PFSK-1 (cell line): ENCODE results near the gene RPH3AL.

ENCODE experiments used
- FOXP2 ChIP-seq: optimal IDR thresholded peaks from 2 replicates; pipeline ENCODE3; 2011; ENCODE audit warnings: borderline replicate concordance, control low read depth, inconsistent platforms; ENCODE audit not compliant: insufficient read depth; ENCODE audit errors: extremely low read length, extremely low read depth
- POLR2AphosphoS5 ChIP-seq: IDR thresholded peaks from 2 replicates; pipeline ENCODE4 v1.6.1; 2012; ENCODE audit warnings: low read depth, mild to moderate bottlenecking, control low read depth, low read length, moderate library complexity
- REST ChIP-seq, 2 experiments: IDR thresholded peaks; 2 replicates each; pipeline versions ENCODE4 v1.6.1 to v1.8.0; 2011 to 2012; ENCODE audit warnings: low read depth in 2 of 2, low read length in 2 of 2, control low read depth in 1 of 2, inconsistent platforms in 1 of 2, mild to moderate bottlenecking in 1 of 2, moderate library complexity in 1 of 2; ENCODE audit not compliant: insufficient read depth in 1 of 2
- SIN3A ChIP-seq: IDR thresholded peaks from 2 replicates; pipeline ENCODE4 v1.6.1; 2012; ENCODE audit warnings: mild to moderate bottlenecking, low read length, moderate library complexity, borderline replicate concordance; ENCODE audit not compliant: insufficient read depth
- TAF1 ChIP-seq: IDR thresholded peaks from 2 replicates; pipeline ENCODE4 v1.6.1; 2012; ENCODE audit warnings: low read length, control low read depth, borderline replicate concordance; ENCODE audit not compliant: insufficient read depth

Gene RPH3AL

GRCh38 chr17:194828-195602, 157.6 kb downstream of the RPH3AL start:
- TF ChIP-seq POLR2AphosphoS5 (no peak), TAF1 (no peak), SIN3A (no peak), FOXP2 (no peak), REST (IDR thresholded peaks at IDR 0.05; ENCODE audit: insufficient read depth in 1 of 2, low read depth in 2 of 2, low read length in 2 of 2) (no peak)

DNA sequence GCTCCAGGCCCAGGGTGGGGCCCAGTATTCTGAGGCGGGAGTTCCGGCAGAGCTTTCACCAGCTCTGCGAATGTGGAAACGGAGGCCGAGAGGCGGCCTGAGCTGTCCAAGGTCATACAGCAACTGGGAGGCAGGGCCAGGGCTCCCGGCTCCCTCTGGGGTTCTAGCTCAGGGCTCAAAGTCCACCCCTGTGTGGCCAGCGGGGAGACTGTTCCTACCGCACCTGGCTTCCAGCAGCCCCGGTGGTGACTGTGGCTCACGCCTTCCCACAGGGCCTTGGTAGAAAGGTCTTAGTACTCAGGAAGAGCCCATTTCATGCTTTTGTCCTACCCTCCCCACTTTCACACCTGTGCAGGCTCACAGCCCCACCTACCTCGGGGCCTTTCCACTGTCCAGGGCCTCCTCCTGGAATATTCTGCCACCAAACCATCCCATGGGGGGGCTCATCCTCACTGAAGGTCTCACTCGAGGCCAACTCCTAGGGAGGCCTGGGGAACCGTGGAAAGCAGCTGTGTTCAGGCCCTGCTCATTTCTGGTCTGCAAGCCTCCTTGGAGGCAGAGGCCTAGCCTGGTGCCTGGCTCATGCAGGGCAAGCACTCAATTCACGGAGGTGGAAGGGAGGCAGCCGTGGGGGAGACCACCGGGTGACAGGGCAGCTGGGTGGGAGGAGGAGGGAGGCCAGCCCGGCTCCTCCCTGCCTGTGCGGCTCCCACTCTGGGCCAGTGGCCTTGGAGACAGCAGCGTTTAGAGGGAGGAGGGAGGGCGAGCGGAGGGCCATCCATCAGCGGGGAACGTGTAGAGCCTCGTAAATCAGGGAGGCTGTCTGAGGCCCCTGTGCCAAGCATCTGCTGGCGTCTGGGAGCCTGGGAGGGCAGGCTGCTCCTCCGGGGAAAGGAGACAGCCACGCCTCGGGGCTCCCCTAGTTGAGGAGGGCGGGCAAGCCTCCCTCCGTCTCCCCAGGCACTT, 158.5 kb downstream of the RPH3AL start:
- TF ChIP-seq FOXP2 (no peak), TAF1 (no peak), REST (IDR thresholded peaks at IDR 0.05; ENCODE audit: insufficient read depth in 1 of 2, low read depth in 2 of 2, low read length in 2 of 2) (no peak), SIN3A (no peak), POLR2AphosphoS5 (no peak)

DNA sequence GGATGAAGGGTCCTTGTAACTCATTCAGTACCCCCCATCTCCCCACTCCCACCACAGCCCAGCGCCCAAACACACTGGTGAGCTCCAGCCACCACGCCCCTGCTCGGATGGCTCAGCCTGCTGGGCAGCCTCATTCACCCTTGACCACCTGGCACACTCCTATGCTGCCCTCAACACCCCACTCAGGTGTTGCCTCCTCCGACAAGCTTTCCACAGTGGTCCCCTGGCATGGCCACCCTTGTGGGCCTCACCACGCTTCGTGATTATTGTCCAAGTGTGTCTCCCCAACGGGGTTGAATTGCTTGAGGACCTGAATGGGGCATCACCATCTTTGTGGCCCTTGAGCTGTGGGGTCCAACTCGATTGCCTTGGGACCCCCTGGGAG, 159.2 kb downstream of the RPH3AL start:
- TF ChIP-seq SIN3A (no peak), POLR2AphosphoS5 (no peak), REST (IDR thresholded peaks at IDR 0.05; ENCODE audit: insufficient read depth in 1 of 2, low read depth in 2 of 2, low read length in 2 of 2) (no peak), TAF1 (no peak), FOXP2 (no peak)

DNA sequence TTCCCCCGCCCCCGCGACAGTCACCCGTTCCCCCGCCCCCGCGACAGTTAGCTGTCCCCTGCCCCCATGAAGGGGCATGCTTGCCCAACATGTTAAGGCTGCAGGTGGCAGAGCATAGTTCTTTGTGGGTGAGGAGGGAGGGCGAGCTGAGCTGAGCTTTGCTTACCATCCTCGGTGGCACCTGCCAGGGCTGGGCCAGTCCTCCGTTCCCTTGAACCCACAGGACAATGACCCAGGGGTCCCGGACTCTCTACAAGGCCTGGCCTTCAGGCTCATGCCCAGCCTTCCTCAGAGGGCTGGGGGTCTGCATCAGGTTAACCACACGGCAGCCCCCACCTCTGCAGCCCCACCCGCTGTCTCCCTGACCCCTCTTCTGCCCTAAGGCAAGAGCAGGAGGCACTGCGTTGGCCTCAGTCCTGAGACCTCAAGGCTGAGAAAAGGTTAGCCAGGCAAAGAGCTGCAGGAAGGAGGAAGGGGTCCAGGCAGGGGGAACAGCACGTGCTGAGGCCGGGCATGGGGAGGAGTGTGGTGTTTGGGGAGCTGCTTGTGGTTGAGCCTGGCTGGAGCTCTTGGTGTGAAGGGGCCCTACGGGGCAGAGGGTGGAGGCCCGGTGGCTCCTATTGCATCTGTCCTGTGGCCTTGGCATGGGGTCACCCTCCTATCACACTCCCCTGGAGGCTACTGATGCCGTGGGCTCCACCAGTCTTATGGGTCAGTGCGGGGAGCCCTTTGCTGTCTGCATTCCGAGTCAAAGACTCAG, 159.8 kb downstream of the RPH3AL start:
- TF ChIP-seq REST (IDR thresholded peaks at IDR 0.05; ENCODE audit: insufficient read depth in 1 of 2, low read depth in 2 of 2, low read length in 2 of 2) (no peak), FOXP2 (no peak)
